Measurements from ENCODE around the gene STMP1. TPM values are rescaled to one million over a fixed set of nuclear protein-coding genes. Genes with fewer than 3 reads are reported as not detected.
"Not testable (repeated sequence)": the region's sequence is repeated elsewhere in the genome, so short reads cannot be mapped to it uniquely, and the experiment has no call there.

The STMP1 gene
- total RNA-seq, 1 experiment from 2014 or later = 26.1 TPM

- no peak for DNase-seq (ENCODE audit: low spot score)
- H3K9me3 Mint-ChIP-seq = peaks cover 14% of the 10 kb centered on the region
- no peaks in the 10 kb centered on the region for H3K27me3 Mint-ChIP-seq (ENCODE audit: low read depth)
- no peak for ATAC-seq
- no peak overlapping the region for H3K27ac Mint-ChIP-seq
- ChIA-PET POLR2A (no interaction called here), CTCF (no interaction called here)
- H3K36me3 Mint-ChIP-seq = peaks cover 23% of the 10 kb centered on the region
- peaks cover 9% of the 10 kb centered on the region for H3K4me1 Mint-ChIP-seq
- H3K4me3 Mint-ChIP-seq = no peak overlapping the region
- no peak for TF ChIP-seq ESRRA (CRISPR knock-in tag; IDR thresholded peaks at IDR 0.05; ENCODE audit: borderline replicate concordance)
- no peak for TF ChIP-seq TEAD4 (CRISPR knock-in tag; IDR thresholded peaks at IDR 0.05)
- no peak for TF ChIP-seq NFATC4 (CRISPR knock-in tag; IDR thresholded peaks at IDR 0.05)
- TF ChIP-seq TP53 (CRISPR knock-in tag; IDR thresholded peaks at IDR 0.05) = no peak
- no peak for TF ChIP-seq MAX (CRISPR knock-in tag; IDR thresholded peaks at IDR 0.05)
- no peak for TF ChIP-seq PREB (CRISPR knock-in tag; IDR thresholded peaks at IDR 0.05; ENCODE audit: borderline replicate concordance)
- TF ChIP-seq, protein P1, sequence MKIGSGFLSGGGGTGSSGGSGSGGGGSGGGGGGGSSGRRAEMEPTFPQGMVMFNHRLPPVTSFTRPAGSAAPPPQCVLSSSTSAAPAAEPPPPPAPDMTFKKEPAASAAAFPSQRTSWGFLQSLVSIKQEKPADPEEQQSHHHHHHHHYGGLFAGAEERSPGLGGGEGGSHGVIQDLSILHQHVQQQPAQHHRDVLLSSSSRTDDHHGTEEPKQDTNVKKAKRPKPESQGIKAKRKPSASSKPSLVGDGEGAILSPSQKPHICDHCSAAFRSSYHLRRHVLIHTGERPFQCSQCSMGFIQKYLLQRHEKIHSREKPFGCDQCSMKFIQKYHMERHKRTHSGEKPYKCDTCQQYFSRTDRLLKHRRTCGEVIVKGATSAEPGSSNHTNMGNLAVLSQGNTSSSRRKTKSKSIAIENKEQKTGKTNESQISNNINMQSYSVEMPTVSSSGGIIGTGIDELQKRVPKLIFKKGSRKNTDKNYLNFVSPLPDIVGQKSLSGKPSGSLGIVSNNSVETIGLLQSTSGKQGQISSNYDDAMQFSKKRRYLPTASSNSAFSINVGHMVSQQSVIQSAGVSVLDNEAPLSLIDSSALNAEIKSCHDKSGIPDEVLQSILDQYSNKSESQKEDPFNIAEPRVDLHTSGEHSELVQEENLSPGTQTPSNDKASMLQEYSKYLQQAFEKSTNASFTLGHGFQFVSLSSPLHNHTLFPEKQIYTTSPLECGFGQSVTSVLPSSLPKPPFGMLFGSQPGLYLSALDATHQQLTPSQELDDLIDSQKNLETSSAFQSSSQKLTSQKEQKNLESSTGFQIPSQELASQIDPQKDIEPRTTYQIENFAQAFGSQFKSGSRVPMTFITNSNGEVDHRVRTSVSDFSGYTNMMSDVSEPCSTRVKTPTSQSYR (CRISPR knock-in tag; IDR thresholded peaks at IDR 0.05) = no peak
- TF ChIP-seq FOXP1 (CRISPR knock-in tag; IDR thresholded peaks at IDR 0.05; ENCODE audit: borderline replicate concordance) = no peak
- TF ChIP-seq TCF7 (CRISPR knock-in tag; IDR thresholded peaks at IDR 0.05; ENCODE audit: low read depth) = no peak
- TF ChIP-seq SMAD4 (CRISPR knock-in tag; IDR thresholded peaks at IDR 0.05) = no peak
- no peak for TF ChIP-seq CREM (CRISPR knock-in tag; IDR thresholded peaks at IDR 0.05)
These were observed 4.5 kb downstream of the STMP1 start for GRCh38 chr7:135666846-135667245.

DNA sequence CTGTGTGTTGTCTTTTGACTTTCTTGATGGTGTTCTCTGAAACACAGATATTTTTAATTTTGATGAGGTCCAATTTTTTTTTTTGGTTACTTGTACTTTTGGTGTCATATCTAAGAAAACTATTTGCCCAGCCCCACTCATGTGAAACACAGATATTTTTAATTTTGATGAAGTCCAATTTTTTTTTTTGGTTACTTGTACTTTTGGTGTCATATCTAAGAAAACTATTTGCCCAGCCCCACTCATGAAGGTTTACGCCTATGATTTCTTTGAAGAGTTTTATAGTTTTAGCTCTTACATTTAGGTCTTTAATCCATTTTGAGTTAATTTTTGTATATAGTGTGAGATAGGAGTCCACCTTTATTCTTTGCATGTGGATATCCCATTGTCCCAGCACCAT is 5.3 kb downstream of the STMP1 start:
- H3K9me3 Mint-ChIP-seq = peaks cover 14% of the 10 kb centered on the region
- H3K4me1 Mint-ChIP-seq; H3K27ac Mint-ChIP-seq; ATAC-seq; CTCF ChIA-PET; DNase-seq (ENCODE audit: low spot score); H3K4me3 Mint-ChIP-seq; POLR2A ChIA-PET; H3K27me3 Mint-ChIP-seq (ENCODE audit: low read depth): not testable (repeated sequence)
- H3K36me3 Mint-ChIP-seq = peaks cover 23% of the 10 kb centered on the region

DNA sequence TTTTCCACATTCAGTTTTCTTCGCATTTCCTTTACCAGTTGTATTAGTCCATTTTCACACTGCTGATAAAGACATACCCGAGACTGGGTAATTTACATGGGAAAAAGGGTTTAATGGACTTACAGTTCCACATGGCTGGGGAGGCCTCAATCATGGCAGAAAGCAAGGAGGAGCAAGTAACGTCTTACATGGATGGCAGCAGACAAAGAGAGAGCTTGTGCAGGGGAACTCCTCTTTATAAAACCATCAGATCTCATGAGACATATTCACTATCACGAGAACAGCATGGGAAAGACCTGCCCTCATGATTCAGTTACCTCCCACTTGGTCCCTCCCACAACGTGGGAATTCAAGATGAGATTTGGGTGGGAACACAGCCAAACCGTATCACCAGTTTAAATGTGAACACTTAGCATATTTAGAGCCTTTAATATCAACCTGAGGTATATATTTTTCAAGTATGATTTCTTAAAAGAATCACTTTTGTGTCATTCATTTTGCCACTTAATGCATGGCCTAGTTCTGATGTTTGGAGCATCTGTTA is 6.6 kb downstream of the STMP1 start:
- H3K27me3 Mint-ChIP-seq (ENCODE audit: low read depth); CTCF ChIA-PET: not testable (repeated sequence)

GRCh38 chr7:135669774-135670173 is 7.5 kb downstream of the STMP1 start:
- Mint-ChIP-seq H3K4me3 (no peak overlapping the region), H3K4me1 (peaks cover 7% of the 10 kb centered on the region), H3K27ac (no peak overlapping the region), H3K9me3 (peaks cover 14% of the 10 kb centered on the region), H3K27me3 (ENCODE audit: low read depth) (no peaks in the 10 kb centered on the region), H3K36me3 (peaks cover 35% of the 10 kb centered on the region)
- ChIA-PET CTCF (interaction anchor here (0.6 to 0.7 kb wide), 3 partner anchors 69 to 459 kb away, joined by 3 to 4 read pairs (median 4); partner anchors contain the start of gene WDR91), POLR2A (no interaction called here)
- no peak for TF ChIP-seq CDX4 (CRISPR knock-in tag; IDR thresholded peaks at IDR 0.05; ENCODE audit: borderline replicate concordance)
- no peak for TF ChIP-seq PRRX2 (CRISPR knock-in tag; IDR thresholded peaks at IDR 0.05)
- TF ChIP-seq EMX1 (CRISPR knock-in tag; IDR thresholded peaks at IDR 0.05) = no peak
- TF ChIP-seq, protein P2, sequence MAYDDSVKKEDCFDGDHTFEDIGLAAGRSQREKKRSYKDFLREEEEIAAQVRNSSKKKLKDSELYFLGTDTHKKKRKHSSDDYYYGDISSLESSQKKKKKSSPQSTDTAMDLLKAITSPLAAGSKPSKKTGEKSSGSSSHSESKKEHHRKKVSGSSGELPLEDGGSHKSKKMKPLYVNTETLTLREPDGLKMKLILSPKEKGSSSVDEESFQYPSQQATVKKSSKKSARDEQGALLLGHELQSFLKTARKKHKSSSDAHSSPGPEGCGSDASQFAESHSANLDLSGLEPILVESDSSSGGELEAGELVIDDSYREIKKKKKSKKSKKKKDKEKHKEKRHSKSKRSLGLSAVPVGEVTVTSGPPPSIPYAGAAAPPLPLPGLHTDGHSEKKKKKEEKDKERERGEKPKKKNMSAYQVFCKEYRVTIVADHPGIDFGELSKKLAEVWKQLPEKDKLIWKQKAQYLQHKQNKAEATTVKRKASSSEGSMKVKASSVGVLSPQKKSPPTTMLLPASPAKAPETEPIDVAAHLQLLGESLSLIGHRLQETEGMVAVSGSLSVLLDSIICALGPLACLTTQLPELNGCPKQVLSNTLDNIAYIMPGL (CRISPR knock-in tag; IDR thresholded peaks at IDR 0.05) = no peak
- TF ChIP-seq, protein P3, sequence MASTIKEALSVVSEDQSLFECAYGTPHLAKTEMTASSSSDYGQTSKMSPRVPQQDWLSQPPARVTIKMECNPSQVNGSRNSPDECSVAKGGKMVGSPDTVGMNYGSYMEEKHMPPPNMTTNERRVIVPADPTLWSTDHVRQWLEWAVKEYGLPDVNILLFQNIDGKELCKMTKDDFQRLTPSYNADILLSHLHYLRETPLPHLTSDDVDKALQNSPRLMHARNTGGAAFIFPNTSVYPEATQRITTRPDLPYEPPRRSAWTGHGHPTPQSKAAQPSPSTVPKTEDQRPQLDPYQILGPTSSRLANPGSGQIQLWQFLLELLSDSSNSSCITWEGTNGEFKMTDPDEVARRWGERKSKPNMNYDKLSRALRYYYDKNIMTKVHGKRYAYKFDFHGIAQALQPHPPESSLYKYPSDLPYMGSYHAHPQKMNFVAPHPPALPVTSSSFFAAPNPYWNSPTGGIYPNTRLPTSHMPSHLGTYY (CRISPR knock-in tag; IDR thresholded peaks at IDR 0.05) = no peak
- no peak for DNase-seq (ENCODE audit: low spot score)
- no peak for ATAC-seq

More for the DNA sequence above, 6.6 kb downstream of the STMP1 start:
- ATAC-seq; H3K4me3 Mint-ChIP-seq; H3K4me1 Mint-ChIP-seq; POLR2A ChIA-PET; H3K27ac Mint-ChIP-seq; DNase-seq (ENCODE audit: low spot score): not testable (repeated sequence)
- Mint-ChIP-seq H3K36me3 (peaks cover 28% of the 10 kb centered on the region), H3K9me3 (peaks cover 14% of the 10 kb centered on the region)

Measured in WTC11 (cell line).